Colonic mucosa (tissue), 4 donors: ENCODE measurements around the gene BBS12. TPM values are rescaled to one million over a fixed set of nuclear protein-coding genes. Genes with fewer than 3 reads are reported as not detected.

Experiments
- DNase-seq: peaks from one replicate; pipeline ENCODE4 v3.0.0-alpha.2; 2020
- H3K27ac ChIP-seq: fragments of 200-600 bp; one replicate; pipeline ENCODE4 v1.8.0; 2021
- H3K27me3 ChIP-seq: fragments of 200-600 bp; one replicate; pipeline ENCODE4 v1.8.0; 2021
- H3K36me3 ChIP-seq: fragments of 200-600 bp; one replicate; pipeline ENCODE4 v1.8.0; 2021
- H3K4me1 ChIP-seq: fragments of 200-600 bp; one replicate; pipeline ENCODE4 v1.8.0; 2021; ENCODE audit warnings: mild to moderate bottlenecking
- H3K4me3 ChIP-seq: fragments of 200-600 bp; one replicate; pipeline ENCODE4 v1.8.0; 2021
- H3K9ac ChIP-seq, 2 donors: one replicate each; pipeline ENCODE4 v1.7.0; 2013; ENCODE audit warnings: control low read depth in 2 of 2, low read depth in 2 of 2, low read length in 2 of 2
- H3K9me3 ChIP-seq: fragments of 200-600 bp; one replicate; pipeline ENCODE4 v1.8.0; 2021
- CTCF ChIP-seq: fragments of 200-600 bp; IDR thresholded peaks from one replicate; pipeline ENCODE4 v1.8.0; 2022; ENCODE audit warnings: antibody characterized with exemption, mild to moderate bottlenecking
- intact Hi-C: fragments of 100-400 bp; cut with DNase I; formaldehyde crosslinking; loops from one replicate; pipeline ENCODE4 v1.14.1; 2022
- total RNA-seq, 2 donors: library from RNA; stranded (reverse); fragmentation: NEBNext Ultra II Directional in 1 of 2; extraction: Animal tissue kit (Norgen Biotek cat#: 25700) in 1 of 2; gene quantifications; one replicate each; pipeline ENCODE4 v1.2.1, GENCODE V29; 2021
- donor health status: healthy.
- donor health status: DM: no; HTN: no; CAD: no.
- donor health status: DM: no; HTN: no; CAD: no.

BBS12 gene
- total RNA-seq, 2 donors from 2014 or later: 1.9 to 4.8 TPM

- no peak for TF ChIP-seq CTCF
- no peak overlapping the region for H3K9ac ChIP-seq
- H3K27me3 ChIP-seq: no peaks in the 10 kb centered on the region
- peak; percentile 70 for DNase-seq
- no peaks in the 10 kb centered on the region for H3K4me1 ChIP-seq
- no peaks in the 10 kb centered on the region for H3K36me3 ChIP-seq
- no peak overlapping the region for H3K4me3 ChIP-seq
- H3K9me3 ChIP-seq: no peaks in the 10 kb centered on the region
- intact Hi-C loops: no loop called here
- H3K27ac ChIP-seq: no peak overlapping the region
These were observed 44.4 kb downstream of the BBS12 start for GRCh38 chr4:122776916-122777315.

DNA sequence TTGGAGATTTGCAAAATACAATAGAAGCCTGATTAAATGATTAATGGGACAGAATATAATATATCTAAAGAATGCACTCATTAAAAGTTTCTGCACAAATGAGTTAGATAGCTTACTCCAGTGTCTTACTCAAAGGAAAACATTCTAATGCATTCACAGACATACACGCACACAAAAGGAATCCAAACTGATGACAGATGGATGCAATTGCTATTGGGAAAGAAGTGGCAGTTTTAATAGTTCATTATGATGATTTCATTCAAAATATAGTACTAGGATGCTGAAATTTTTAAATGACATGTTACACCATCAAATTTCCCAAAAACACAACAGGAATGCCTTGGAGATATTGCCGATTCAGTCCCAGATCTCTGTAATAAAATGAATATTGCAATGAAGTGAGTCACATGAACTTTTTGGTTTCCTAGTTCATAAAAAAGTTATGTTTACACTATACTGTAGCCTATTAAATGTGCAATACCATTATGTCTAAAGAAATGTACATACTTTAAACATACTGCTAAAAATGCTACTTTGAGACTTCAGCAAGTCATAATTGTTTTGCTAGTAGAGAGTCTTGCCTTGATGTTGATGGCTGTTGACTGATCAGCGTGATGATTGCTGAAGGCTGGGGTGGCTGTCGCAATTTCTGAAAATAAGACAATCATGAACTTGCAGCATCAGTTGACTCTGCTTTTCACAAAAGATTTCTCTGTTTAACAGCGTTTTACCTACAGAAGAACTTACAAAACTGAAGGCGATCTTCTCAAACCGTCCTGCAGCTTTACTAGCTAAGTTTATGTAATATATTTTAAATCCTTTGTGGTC lies 45.6 kb downstream of the BBS12 start:
- Histone ChIP-seq H3K4me3 (no peak overlapping the region), H3K27ac (no peak overlapping the region), H3K4me1 (peaks cover under 1% of the 10 kb centered on the region), H3K9me3 (no peaks in the 10 kb centered on the region), H3K9ac (no peak overlapping the region), H3K36me3 (no peaks in the 10 kb centered on the region), H3K27me3 (no peaks in the 10 kb centered on the region)
- TF ChIP-seq CTCF: no peak
- intact Hi-C loops: no loop called here
- DNase-seq: no peak

DNA sequence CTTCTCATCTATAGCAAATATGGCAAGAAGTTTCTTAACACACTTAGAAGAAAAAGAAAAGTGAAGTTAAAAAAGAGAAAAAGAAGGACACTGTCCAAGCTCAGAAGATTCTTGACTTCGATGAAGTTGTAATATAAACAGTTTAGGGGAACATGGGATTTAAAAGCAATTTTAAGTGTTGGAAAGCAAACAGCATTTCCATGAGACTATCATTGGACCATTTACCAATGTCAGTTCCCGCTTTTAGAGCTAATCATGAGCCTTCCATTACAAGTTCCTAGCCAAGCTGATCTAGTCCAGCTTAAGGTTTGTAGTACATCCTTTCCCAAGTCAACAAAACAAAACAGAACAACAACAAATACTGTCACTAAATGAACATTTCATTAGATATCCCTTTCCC lies 49.0 kb downstream of the BBS12 start:
- no peaks in the 10 kb centered on the region for H3K27me3 ChIP-seq
- H3K27ac ChIP-seq: no peak overlapping the region
- H3K9ac ChIP-seq: no peak overlapping the region
- no peaks in the 10 kb centered on the region for H3K36me3 ChIP-seq
- peaks cover 4% of the 10 kb centered on the region for H3K4me1 ChIP-seq
- no peak overlapping the region for H3K4me3 ChIP-seq
- no peak for DNase-seq
- no peak for TF ChIP-seq CTCF
- intact Hi-C loops: no loop called here
- no peaks in the 10 kb centered on the region for H3K9me3 ChIP-seq

GRCh38 chr4:122783301-122784215 lies 51.1 kb downstream of the BBS12 start:
- H3K4me1 ChIP-seq: peaks cover 4% of the 10 kb centered on the region
- no peaks in the 10 kb centered on the region for H3K36me3 ChIP-seq
- H3K9ac ChIP-seq: peak overlapping the region in 1 of 2 donors; percentile 4
- H3K4me3 ChIP-seq: no peak overlapping the region
- TF ChIP-seq CTCF: no peak
- H3K9me3 ChIP-seq: no peaks in the 10 kb centered on the region
- intact Hi-C loops: no loop called here
- no peak for DNase-seq
- H3K27me3 ChIP-seq: no peaks in the 10 kb centered on the region
- peak overlapping the region; percentile 11 for H3K27ac ChIP-seq

DNA sequence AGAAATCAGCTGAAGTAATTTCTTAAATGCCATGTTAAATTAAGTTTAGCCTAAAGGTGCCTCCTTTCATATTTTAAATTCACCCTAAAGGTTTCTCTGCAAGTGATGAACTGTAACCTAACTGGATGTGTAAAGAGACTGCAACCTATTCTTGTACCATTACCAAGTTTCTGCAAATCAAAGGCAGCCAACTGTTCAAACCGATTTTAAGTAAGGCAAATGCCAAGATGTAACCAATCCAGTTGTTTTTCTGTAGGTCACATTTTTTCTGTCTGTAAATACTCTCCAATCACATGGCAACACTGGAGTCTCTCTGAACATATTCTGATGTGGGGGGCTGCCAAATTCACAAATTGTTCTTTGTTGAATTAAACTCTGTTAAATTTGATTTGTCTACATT lies 51.8 kb downstream of the BBS12 start:
- no peaks in the 10 kb centered on the region for H3K9me3 ChIP-seq
- H3K4me1 ChIP-seq: peaks cover 4% of the 10 kb centered on the region
- intact Hi-C loops: no loop called here
- no peaks in the 10 kb centered on the region for H3K27me3 ChIP-seq
- H3K9ac ChIP-seq: no peak overlapping the region
- DNase-seq: no peak
- H3K4me3 ChIP-seq: no peak overlapping the region
- no peak overlapping the region for H3K27ac ChIP-seq
- TF ChIP-seq CTCF: no peak
- H3K36me3 ChIP-seq: no peaks in the 10 kb centered on the region
